Measurements from ENCODE around the gene TNC.

The TNC gene

DNA sequence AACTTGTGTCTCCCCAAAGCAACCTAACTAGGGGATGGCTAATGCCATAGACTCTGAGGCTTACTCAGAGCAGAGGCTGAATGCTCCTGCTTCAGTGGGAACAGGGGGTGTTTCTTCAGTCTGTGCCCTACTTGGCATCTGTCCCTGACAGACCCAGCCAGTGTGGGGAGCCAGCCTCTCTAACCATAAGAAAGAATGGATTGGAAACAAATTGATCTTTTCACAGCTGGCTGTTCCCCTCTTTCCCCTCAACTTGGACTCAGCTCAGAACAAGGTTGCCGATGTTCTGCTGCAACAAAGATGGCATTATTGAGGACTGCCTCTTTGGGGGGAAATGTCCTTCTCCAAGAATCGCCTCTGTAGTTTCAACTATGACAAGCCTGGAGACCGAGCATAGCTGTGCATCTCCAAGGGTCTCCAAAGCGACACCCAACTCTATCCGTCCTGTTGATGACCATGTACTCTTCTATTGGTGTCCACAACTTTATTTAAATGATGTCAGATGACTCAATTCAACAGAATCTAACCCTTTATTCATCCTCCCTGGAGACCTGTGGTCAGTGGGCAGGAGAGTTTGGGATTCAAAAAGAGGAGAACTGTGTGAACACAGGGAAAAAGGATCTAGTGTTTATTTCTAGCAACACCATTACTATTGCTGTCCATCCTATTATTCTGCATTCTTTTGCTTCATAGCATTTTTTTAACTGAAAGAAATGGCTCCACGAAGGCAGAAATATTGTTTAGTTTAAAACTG lies 24.7 kb upstream of the TNC start:
- H3K4me1 ChIP-seq (ENCODE audit: low read length) = no peaks in the 10 kb centered on the region
- no peaks in the 10 kb centered on the region for H4K20me1 ChIP-seq (ENCODE audit: insufficient read depth, low read length)
- no peak overlapping the region for H3K9ac ChIP-seq (ENCODE audit: low read length)
- no peak for DNase-seq
- no peaks in the 10 kb centered on the region for H3K9me2 ChIP-seq (replicated peaks; ENCODE audit: insufficient read depth, low read length)
- no peak overlapping the region for H2AFZ ChIP-seq (ENCODE audit: low read length)
- no peak overlapping the region for H3K27ac ChIP-seq (ENCODE audit: low read length)
- H3K9me3 ChIP-seq (replicated peaks; ENCODE audit: insufficient read depth, low read length) = no peaks in the 10 kb centered on the region
- H3K4me3 ChIP-seq (ENCODE audit: low read length) = no peak overlapping the region
- H3K36me3 ChIP-seq (replicated peaks; ENCODE audit: insufficient read depth, low read length) = no peaks in the 10 kb centered on the region
- H3K27me3 ChIP-seq (replicated peaks; ENCODE audit: insufficient read depth, low read length) = no peaks in the 10 kb centered on the region
- no peak overlapping the region for H3K4me2 ChIP-seq (ENCODE audit: low read depth, low read length)
- H3F3A ChIP-seq (ENCODE audit: insufficient read depth, low read length) = no peaks in the 10 kb centered on the region
- no peaks in the 10 kb centered on the region for H3K79me2 ChIP-seq (ENCODE audit: low read length)
- TF ChIP-seq, protein P1, sequence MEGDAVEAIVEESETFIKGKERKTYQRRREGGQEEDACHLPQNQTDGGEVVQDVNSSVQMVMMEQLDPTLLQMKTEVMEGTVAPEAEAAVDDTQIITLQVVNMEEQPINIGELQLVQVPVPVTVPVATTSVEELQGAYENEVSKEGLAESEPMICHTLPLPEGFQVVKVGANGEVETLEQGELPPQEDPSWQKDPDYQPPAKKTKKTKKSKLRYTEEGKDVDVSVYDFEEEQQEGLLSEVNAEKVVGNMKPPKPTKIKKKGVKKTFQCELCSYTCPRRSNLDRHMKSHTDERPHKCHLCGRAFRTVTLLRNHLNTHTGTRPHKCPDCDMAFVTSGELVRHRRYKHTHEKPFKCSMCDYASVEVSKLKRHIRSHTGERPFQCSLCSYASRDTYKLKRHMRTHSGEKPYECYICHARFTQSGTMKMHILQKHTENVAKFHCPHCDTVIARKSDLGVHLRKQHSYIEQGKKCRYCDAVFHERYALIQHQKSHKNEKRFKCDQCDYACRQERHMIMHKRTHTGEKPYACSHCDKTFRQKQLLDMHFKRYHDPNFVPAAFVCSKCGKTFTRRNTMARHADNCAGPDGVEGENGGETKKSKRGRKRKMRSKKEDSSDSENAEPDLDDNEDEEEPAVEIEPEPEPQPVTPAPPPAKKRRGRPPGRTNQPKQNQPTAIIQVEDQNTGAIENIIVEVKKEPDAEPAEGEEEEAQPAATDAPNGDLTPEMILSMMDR (IDR thresholded peaks at IDR 0.05; ENCODE audit: low read length) = no peak
- TF ChIP-seq EZH2 (optimal IDR thresholded peaks at IDR 0.05; ENCODE audit: low read depth, low read length) = no peak
- no peak for TF ChIP-seq EZH2phosphoT487 (IDR thresholded peaks at IDR 0.05; ENCODE audit: low read length)

DNA sequence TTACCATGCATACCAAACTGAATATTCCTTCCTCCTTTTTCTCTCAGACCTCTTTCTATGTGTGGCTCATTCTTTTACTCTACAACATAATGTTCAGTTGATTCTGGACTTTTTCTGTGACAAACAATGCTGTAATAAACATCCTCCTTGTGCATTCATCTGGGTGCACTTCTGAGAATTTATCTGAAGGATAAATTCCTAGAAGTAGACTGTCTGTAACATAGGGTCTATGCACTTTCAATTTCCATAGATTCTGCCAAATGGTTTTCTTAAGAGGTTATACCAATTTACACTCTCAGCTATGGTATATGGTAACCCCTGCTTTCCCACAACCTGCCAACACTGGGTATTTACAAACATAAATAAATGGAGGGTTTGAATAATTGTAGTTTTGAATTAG lies 24.1 kb upstream of the TNC start:
- Histone ChIP-seq H3K9me3 (replicated peaks; ENCODE audit: insufficient read depth, low read length) (no peaks in the 10 kb centered on the region), H3K27me3 (replicated peaks; ENCODE audit: insufficient read depth, low read length) (no peaks in the 10 kb centered on the region), H3F3A (ENCODE audit: insufficient read depth, low read length) (no peaks in the 10 kb centered on the region), H3K4me1 (ENCODE audit: low read length) (no peaks in the 10 kb centered on the region), H3K79me2 (ENCODE audit: low read length) (no peaks in the 10 kb centered on the region), H3K9me2 (replicated peaks; ENCODE audit: insufficient read depth, low read length) (no peaks in the 10 kb centered on the region), H3K27ac (ENCODE audit: low read length) (no peak overlapping the region), H2AFZ (ENCODE audit: low read length) (no peak overlapping the region), H4K20me1 (ENCODE audit: insufficient read depth, low read length) (no peaks in the 10 kb centered on the region), H3K4me2 (ENCODE audit: low read depth, low read length) (no peak overlapping the region), H3K4me3 (ENCODE audit: low read length) (no peak overlapping the region), H3K9ac (ENCODE audit: low read length) (no peak overlapping the region), H3K36me3 (replicated peaks; ENCODE audit: insufficient read depth, low read length) (no peaks in the 10 kb centered on the region)
- TF ChIP-seq EZH2phosphoT487 (IDR thresholded peaks at IDR 0.05; ENCODE audit: low read length) = no peak
- TF ChIP-seq EZH2 (optimal IDR thresholded peaks at IDR 0.05; ENCODE audit: low read depth, low read length) = no peak
- TF ChIP-seq, protein P1 (IDR thresholded peaks at IDR 0.05; ENCODE audit: low read length) = no peak
- no peak for DNase-seq

DNA sequence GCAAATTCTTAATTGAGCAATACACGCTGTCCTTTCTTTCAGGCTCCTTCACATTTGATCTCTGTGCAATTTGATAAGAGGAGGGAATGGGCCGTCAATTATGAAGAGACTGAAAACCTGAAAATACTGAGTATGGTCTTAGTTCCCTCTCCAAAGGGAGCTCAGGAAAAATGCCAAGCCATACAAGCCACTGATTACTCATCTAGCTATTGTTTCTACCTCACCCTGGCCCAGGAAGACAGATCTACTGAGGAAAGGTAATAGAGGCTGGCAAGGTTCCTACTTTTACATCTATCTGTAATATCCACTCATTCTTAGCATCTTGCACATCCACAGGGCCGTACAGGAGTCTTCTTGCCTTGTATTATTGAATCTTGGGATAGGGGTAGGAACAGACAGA lies 23.7 kb upstream of the TNC start:
- H3K9me3 ChIP-seq (replicated peaks; ENCODE audit: insufficient read depth, low read length) = no peaks in the 10 kb centered on the region
- H3K9me2 ChIP-seq (replicated peaks; ENCODE audit: insufficient read depth, low read length) = no peaks in the 10 kb centered on the region
- no peak overlapping the region for H3K9ac ChIP-seq (ENCODE audit: low read length)
- no peaks in the 10 kb centered on the region for H3F3A ChIP-seq (ENCODE audit: insufficient read depth, low read length)
- DNase-seq = no peak
- H3K79me2 ChIP-seq (ENCODE audit: low read length) = no peaks in the 10 kb centered on the region
- no peak overlapping the region for H3K27ac ChIP-seq (ENCODE audit: low read length)
- no peak overlapping the region for H3K4me3 ChIP-seq (ENCODE audit: low read length)
- H2AFZ ChIP-seq (ENCODE audit: low read length) = no peak overlapping the region
- H3K36me3 ChIP-seq (replicated peaks; ENCODE audit: insufficient read depth, low read length) = no peaks in the 10 kb centered on the region
- H4K20me1 ChIP-seq (ENCODE audit: insufficient read depth, low read length) = no peaks in the 10 kb centered on the region
- TF ChIP-seq, protein P1 (IDR thresholded peaks at IDR 0.05; ENCODE audit: low read length) = no peak
- TF ChIP-seq EZH2phosphoT487 (IDR thresholded peaks at IDR 0.05; ENCODE audit: low read length) = no peak
- TF ChIP-seq EZH2 (optimal IDR thresholded peaks at IDR 0.05; ENCODE audit: low read depth, low read length) = no peak
- H3K27me3 ChIP-seq (replicated peaks; ENCODE audit: insufficient read depth, low read length) = no peaks in the 10 kb centered on the region
- no peaks in the 10 kb centered on the region for H3K4me1 ChIP-seq (ENCODE audit: low read length)
- H3K4me2 ChIP-seq (ENCODE audit: low read depth, low read length) = no peak overlapping the region
